ENCODE data around the gene FFAR3.

DNA sequence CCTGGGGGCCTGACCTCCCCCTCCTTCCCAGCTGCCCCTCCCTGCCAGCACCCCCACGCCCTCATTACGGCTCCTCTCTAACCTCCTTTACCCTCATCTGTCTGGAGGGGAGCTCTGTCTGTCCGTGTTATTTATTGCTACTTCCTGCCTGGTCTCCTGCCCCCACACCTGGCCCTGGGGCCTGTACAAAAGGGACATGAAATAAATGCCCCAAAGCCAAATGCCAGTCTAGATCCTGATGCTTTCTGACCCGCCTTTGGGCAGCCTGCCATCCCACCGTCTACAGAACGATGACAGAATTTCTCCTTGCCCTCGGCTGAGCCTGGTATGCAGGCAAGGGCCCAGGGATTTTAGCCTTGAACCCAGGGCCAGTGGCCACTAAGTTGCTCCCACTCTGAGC is 44.7 kb upstream of the FFAR3 start:
- TF ChIP-seq, protein P1, sequence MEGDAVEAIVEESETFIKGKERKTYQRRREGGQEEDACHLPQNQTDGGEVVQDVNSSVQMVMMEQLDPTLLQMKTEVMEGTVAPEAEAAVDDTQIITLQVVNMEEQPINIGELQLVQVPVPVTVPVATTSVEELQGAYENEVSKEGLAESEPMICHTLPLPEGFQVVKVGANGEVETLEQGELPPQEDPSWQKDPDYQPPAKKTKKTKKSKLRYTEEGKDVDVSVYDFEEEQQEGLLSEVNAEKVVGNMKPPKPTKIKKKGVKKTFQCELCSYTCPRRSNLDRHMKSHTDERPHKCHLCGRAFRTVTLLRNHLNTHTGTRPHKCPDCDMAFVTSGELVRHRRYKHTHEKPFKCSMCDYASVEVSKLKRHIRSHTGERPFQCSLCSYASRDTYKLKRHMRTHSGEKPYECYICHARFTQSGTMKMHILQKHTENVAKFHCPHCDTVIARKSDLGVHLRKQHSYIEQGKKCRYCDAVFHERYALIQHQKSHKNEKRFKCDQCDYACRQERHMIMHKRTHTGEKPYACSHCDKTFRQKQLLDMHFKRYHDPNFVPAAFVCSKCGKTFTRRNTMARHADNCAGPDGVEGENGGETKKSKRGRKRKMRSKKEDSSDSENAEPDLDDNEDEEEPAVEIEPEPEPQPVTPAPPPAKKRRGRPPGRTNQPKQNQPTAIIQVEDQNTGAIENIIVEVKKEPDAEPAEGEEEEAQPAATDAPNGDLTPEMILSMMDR (IDR thresholded peaks at IDR 0.05; ENCODE audit: low read length): no peak
- TF ChIP-seq EZH2 (IDR thresholded peaks at IDR 0.05; ENCODE audit: borderline replicate concordance, low read length): no peak

Measured in OCI-LY1 (cell line).